HEK293T (cell line): ENCODE results near the gene CGB1.

Experiments used
- CTCF ChIA-PET: fragments of 350-600 bp; formaldehyde crosslinking; extraction: SDS; loops from one replicate; lab custom pipeline; 2021; ENCODE audit warnings: antibody characterized with exemption, inconsistent platforms; lab: Yijun Ruan, JAX
- POLR2A ChIA-PET: fragments of 350-600 bp; formaldehyde crosslinking; extraction: SDS; loops from one replicate; lab custom pipeline; 2020; ENCODE audit warnings: antibody characterized with exemption, inconsistent platforms; lab: Yijun Ruan, JAX
- DNase-seq: peaks from one replicate; pipeline ENCODE4 v3.0.0; 2012; ENCODE audit warnings: mixed read lengths; ENCODE audit errors: extremely low spot score
- ARNT ChIP-seq: fragments of 450-650 bp; IDR thresholded peaks from 2 replicates; pipeline ENCODE4 v1.6.1; 2017; ENCODE audit warnings: mild to moderate bottlenecking
- BHLHE40 ChIP-seq: fragments of 450-650 bp; IDR thresholded peaks from 2 replicates; pipeline ENCODE4 v1.6.1; 2016; ENCODE audit warnings: mild to moderate bottlenecking, moderate library complexity, borderline replicate concordance
- CTBP1 ChIP-seq: fragments of 450-650 bp; IDR thresholded peaks from 2 replicates; pipeline ENCODE4 v1.6.1; 2016; ENCODE audit warnings: borderline replicate concordance
- ELF4 ChIP-seq: fragments of 450-650 bp; IDR thresholded peaks from 2 replicates; pipeline ENCODE4 v1.6.1; 2017; ENCODE audit warnings: antibody characterized with exemption
- FOXA1 ChIP-seq: fragments of 450-650 bp; IDR thresholded peaks from 2 replicates; pipeline ENCODE4 v1.6.1; 2016; ENCODE audit warnings: mild to moderate bottlenecking
- FOXK2 ChIP-seq: fragments of 450-650 bp; IDR thresholded peaks from 2 replicates; pipeline ENCODE4 v1.6.1; 2016; ENCODE audit warnings: mild to moderate bottlenecking
- FOXM1 ChIP-seq: fragments of 450-650 bp; IDR thresholded peaks from 2 replicates; pipeline ENCODE4 v1.6.1; 2017; ENCODE audit warnings: mild to moderate bottlenecking, borderline replicate concordance
- HDGF ChIP-seq: fragments of 450-650 bp; IDR thresholded peaks from 2 replicates; pipeline ENCODE4 v1.6.1; 2017; ENCODE audit warnings: antibody characterized with exemption, borderline replicate concordance
- L3MBTL2 ChIP-seq: fragments of 450-650 bp; conservative IDR thresholded peaks from 2 replicates; pipeline ENCODE4 v1.6.1; 2016; ENCODE audit warnings: mild to moderate bottlenecking
- LEF1 ChIP-seq: fragments of 450-650 bp; IDR thresholded peaks from 2 replicates; pipeline ENCODE4 v1.6.1; 2017; ENCODE audit warnings: mild to moderate bottlenecking, borderline replicate concordance
- NFRKB ChIP-seq: fragments of 450-650 bp; IDR thresholded peaks from 2 replicates; pipeline ENCODE4 v1.6.1; 2016; ENCODE audit warnings: mild to moderate bottlenecking, moderate library complexity
- SP1 ChIP-seq: fragments of 450-650 bp; IDR thresholded peaks from 2 replicates; pipeline ENCODE4 v1.6.1; 2017
- SUZ12 ChIP-seq: fragments of 450-650 bp; IDR thresholded peaks from 2 replicates; pipeline ENCODE4 v1.6.1; 2016; ENCODE audit warnings: mild to moderate bottlenecking
- TARDBP ChIP-seq: fragments of 450-650 bp; IDR thresholded peaks from 2 replicates; pipeline ENCODE4 v1.6.1; 2016
- ZNF384 ChIP-seq: fragments of 450-650 bp; IDR thresholded peaks from 2 replicates; pipeline ENCODE4 v1.6.1; 2016
- TF ChIP-seq, protein P1 (sequence below): fragments of 450-650 bp; IDR thresholded peaks from 2 replicates; pipeline ENCODE4 v1.6.1; 2016

The CGB1 gene

GRCh38 chr19:49065905-49066512, 29.3 kb upstream of the CGB1 start:
- no peak for DNase-seq
- POLR2A ChIA-PET, result interaction anchor here (1.0 to 1.5 kb wide), 3 partner anchors 10 to 66 kb away, joined by 3 to 6 read pairs (median 4); no protein-coding TSS in a partner anchor
- TF ChIP-seq L3MBTL2, result no peak
- TF ChIP-seq ELF4, result no peak
- no peak for TF ChIP-seq ZNF384
- TF ChIP-seq BHLHE40, result no peak
- TF ChIP-seq TARDBP, result no peak
- no peak for TF ChIP-seq SP1
- TF ChIP-seq ARNT, result no peak
- no peak for TF ChIP-seq FOXM1
- TF ChIP-seq FOXK2, result no peak
- CTCF ChIA-PET, result interaction anchor here (1.2 to 1.6 kb wide), 3 partner anchors 8 to 73 kb away, joined by 3 to 9 read pairs (median 4); partner anchors contain the start of genes GYS1 and RUVBL2

DNA sequence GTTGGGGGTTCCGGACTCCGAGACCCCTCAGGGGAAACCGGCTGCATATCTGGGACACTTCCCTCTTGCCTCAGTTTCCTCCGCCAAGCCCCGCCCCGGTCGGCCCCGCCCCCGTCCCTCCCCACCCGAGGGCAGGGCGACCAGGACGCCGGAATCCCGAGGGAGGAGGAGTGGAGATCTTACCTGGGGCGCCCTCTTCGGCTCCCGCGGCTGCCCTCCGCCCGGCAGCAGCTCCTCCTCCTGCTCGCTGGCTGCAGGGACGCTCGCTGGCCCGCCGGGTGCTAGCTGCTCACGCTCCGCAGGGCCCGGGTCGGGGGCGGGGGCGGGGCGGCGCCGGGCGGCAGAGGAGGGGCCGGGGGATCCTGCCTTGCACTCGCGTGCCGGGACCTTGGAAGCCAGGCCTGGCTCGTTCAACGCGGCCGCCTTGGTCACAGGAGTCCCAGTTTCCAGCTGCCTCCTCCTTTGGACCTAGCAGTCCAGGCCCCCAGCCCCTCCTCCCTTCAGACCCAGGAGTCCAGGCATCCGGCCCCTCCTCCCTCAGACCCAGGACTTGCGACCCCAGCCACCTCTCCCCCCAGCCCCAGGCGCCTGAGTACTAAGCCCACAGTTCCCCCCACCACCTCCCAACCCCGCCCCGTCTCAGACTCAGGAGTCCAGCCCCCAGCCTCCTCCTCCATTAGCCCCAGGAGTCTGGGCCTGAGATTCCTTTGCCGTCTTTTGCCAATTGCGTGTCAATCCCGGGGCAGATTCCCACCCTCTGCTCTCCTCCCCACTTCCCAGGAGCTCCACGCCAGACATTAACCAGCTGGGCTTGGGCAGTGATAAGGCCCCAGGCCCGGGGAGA, 28.3 kb upstream of the CGB1 start, which contains the start of gene NTF4:
Gene NTF4 (minus strand): TSS at position 51 of the 844 bp plus-strand sequence. CDS start 2,821 bp downstream, outside the sequence.
- no peak for TF ChIP-seq BHLHE40
- TF ChIP-seq SUZ12, result no peak
- TF ChIP-seq HDGF, result no peak
- TF ChIP-seq ELF4, result no peak
- TF ChIP-seq ARNT, result no peak
- no peak for TF ChIP-seq SP1
- TF ChIP-seq CTBP1, result no peak
- TF ChIP-seq, protein P1, sequence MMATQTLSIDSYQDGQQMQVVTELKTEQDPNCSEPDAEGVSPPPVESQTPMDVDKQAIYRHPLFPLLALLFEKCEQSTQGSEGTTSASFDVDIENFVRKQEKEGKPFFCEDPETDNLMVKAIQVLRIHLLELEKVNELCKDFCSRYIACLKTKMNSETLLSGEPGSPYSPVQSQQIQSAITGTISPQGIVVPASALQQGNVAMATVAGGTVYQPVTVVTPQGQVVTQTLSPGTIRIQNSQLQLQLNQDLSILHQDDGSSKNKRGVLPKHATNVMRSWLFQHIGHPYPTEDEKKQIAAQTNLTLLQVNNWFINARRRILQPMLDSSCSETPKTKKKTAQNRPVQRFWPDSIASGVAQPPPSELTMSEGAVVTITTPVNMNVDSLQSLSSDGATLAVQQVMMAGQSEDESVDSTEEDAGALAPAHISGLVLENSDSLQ, result no peak
- no peak for TF ChIP-seq FOXA1
- no peak for TF ChIP-seq TARDBP
- no peak for TF ChIP-seq FOXK2
- TF ChIP-seq LEF1, result no peak
- TF ChIP-seq L3MBTL2, result no peak
- TF ChIP-seq NFRKB, result no peak
- TF ChIP-seq FOXM1, result no peak
- TF ChIP-seq ZNF384, result no peak
- ChIA-PET POLR2A (interaction anchor here (0.7 to 1.5 kb wide), 4 partner anchors 9 to 65 kb away, joined by 3 to 6 read pairs (median 4); no protein-coding TSS in a partner anchor), CTCF (interaction anchor here (0.5 to 1.6 kb wide), 6 partner anchors 9 to 160 kb away, joined by 3 to 9 read pairs (median 4); partner anchors contain the start of genes GYS1 and RUVBL2)
- peak; percentile 60 for DNase-seq

- POLR2A ChIA-PET, result no interaction called here
- TF ChIP-seq FOXM1, result no peak
- TF ChIP-seq TARDBP, result no peak
- no peak for TF ChIP-seq NFRKB
- TF ChIP-seq SP1, result no peak
- no peak for TF ChIP-seq BHLHE40
- no peak for TF ChIP-seq LEF1
- TF ChIP-seq, protein P1, result no peak
- no peak for TF ChIP-seq FOXK2
- DNase-seq, result no peak
- CTCF ChIA-PET, result interaction anchor here (0.6 to 1.6 kb wide), 2 partner anchors 10 to 71 kb away, joined by 3 to 9 read pairs; partner anchors contain the start of gene RUVBL2
Observed at GRCh38 chr19:49064029-49064629, 27.4 kb upstream of the CGB1 start.

DNA sequence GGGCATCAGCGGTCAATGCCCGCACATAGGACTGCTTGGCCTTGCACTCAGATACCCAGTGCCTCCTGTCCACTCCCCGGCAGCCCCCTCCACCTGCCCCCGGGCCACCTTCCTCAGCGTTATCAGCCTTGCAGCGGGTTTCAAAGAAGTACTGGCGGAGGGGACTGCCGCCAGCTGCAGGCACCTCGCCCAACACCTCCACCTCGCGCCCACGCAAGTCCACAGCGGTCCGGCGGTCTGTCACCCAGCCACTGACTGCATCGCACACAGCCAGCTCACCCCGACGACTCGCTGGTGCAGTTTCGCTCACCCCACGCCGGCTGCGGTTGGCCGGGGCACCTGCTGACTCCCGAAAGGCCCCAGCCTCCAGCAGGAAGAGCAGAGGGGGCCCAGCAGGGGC, 24.8 kb upstream of the CGB1 start:
- TF ChIP-seq FOXM1 (no peak), TARDBP (no peak), LEF1 (no peak), SP1 (no peak)
- ChIA-PET POLR2A (no interaction called here), CTCF (no interaction called here)
- no peak for DNase-seq

DNA sequence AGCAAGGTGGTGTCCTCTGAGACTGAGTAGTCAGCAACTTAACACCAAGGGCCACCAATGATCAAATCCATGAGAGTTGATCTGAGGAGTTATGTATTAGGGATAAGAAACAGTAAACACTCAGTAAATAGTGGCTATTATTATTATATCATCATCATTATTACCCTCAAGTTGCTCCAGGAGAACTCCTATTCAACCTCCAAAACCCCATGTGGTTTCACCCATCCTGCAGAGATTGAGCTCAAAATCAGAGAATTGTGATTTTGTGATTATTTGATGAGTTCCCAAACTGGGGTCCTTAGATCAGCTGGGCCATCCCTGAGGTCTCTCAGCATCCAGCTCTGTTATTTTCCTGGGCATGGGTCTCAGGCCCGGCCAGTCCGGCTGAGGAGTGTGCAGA, 24.3 kb upstream of the CGB1 start:
- CTCF ChIA-PET, result no interaction called here
- no peak for TF ChIP-seq L3MBTL2
- TF ChIP-seq TARDBP, result no peak
- TF ChIP-seq FOXM1, result no peak
- TF ChIP-seq FOXK2, result no peak
- no peak for TF ChIP-seq HDGF
- TF ChIP-seq SP1, result no peak
- TF ChIP-seq, protein P1, result no peak
- TF ChIP-seq ELF4, result no peak
- no peak for TF ChIP-seq CTBP1
- no peak for TF ChIP-seq NFRKB
- no peak for TF ChIP-seq ARNT
- TF ChIP-seq SUZ12, result no peak
- TF ChIP-seq FOXA1, result no peak
- TF ChIP-seq ZNF384, result no peak
- TF ChIP-seq LEF1, result no peak
- TF ChIP-seq BHLHE40, result no peak
- no peak for DNase-seq
- POLR2A ChIA-PET, result interaction anchor here (0.8 kb wide), 1 partner anchor 67 kb away, joined by 3 read pairs; the partner anchor contains the start of genes GYS1 and RUVBL2
